A673 (cell line): ENCODE results near the gene RGS9BP. TPM values are rescaled to one million over a fixed set of nuclear protein-coding genes. Genes with fewer than 3 reads are reported as not detected.

Experiments
- BruUV-seq: library from RNA; stranded (reverse); fragments of 400-500 nt; replicated peaks from 2 replicates; lab custom pipeline; 2021; lab: Mats Ljungman, UMichigan
- CTCF ChIA-PET: fragments of 300-600 bp; sonication (Branson Sonifier 250); formaldehyde crosslinking; loops from one replicate; lab custom pipeline; 2022; ENCODE audit warnings: antibody characterized with exemption; lab: Charles Lee
- POLR2A ChIA-PET: fragments of 300-600 bp; sonication (Branson Sonifier 250); formaldehyde crosslinking; loops from one replicate; lab custom pipeline; 2022; ENCODE audit warnings: antibody characterized with exemption; ENCODE audit not compliant: low non-redundant PET; lab: Charles Lee
- DNase-seq: peaks from one replicate; pipeline ENCODE4 v3.0.0-alpha.2; 2015; ENCODE audit warnings: low spot score
- H3K27ac ChIP-seq: fragments of 200-600 bp; sonication (generic); 2 replicates; pipeline ENCODE4 v1.5.1; 2016; ENCODE audit warnings: mixed run types, low read depth, mild to moderate bottlenecking, mixed read lengths, antibody characterized with exemption, low read length; ENCODE audit not compliant: poor library complexity, severe bottlenecking
- H3K27me3 ChIP-seq: fragments of 200-600 bp; sonication (generic); replicated peaks from 2 replicates; pipeline ENCODE4 v1.6.1; 2017; ENCODE audit warnings: mixed run types, low read depth, mild to moderate bottlenecking, mixed read lengths, antibody characterized with exemption, low read length; ENCODE audit not compliant: insufficient read depth, poor library complexity
- H3K36me3 ChIP-seq: fragments of 200-600 bp; sonication (generic); 2 replicates; pipeline ENCODE4 v1.6.1; 2016; ENCODE audit warnings: mixed run types, mild to moderate bottlenecking, mixed read lengths, antibody characterized with exemption, low read length; ENCODE audit not compliant: insufficient read depth, poor library complexity, severe bottlenecking
- H3K4me1 ChIP-seq: fragments of 200-600 bp; sonication (generic); 2 replicates; pipeline ENCODE4 v1.6.1; 2017; ENCODE audit warnings: mixed run types, mild to moderate bottlenecking, mixed read lengths, antibody characterized with exemption, low read length; ENCODE audit not compliant: insufficient read depth, poor library complexity, severe bottlenecking
- H3K4me3 ChIP-seq: fragments of 200-600 bp; sonication (generic); 2 replicates; pipeline ENCODE4 v1.5.1; 2016; ENCODE audit warnings: low read depth, mixed run types, mild to moderate bottlenecking, mixed read lengths, low read length; ENCODE audit not compliant: poor library complexity, severe bottlenecking
- H3K9me3 ChIP-seq: fragments of 200-600 bp; sonication (generic); 2 replicates; pipeline ENCODE4 v1.6.1; 2016; ENCODE audit warnings: mixed run types, low read depth, mild to moderate bottlenecking, mixed read lengths, antibody characterized with exemption, low read length; ENCODE audit not compliant: poor library complexity, severe bottlenecking
- CTCF ChIP-seq: fragments of 300-800, 200-600 bp; sonication (generic); conservative IDR thresholded peaks from 2 replicates; pipeline ENCODE4 v1.5.1; 2017; ENCODE audit warnings: low read depth, mild to moderate bottlenecking, antibody characterized with exemption, low read length, moderate library complexity, mixed read lengths
- EZH2 ChIP-seq: fragments of 200-600 bp; sonication (generic); IDR thresholded peaks from 2 replicates; pipeline ENCODE4 v1.6.1; 2017; ENCODE audit warnings: borderline replicate concordance, low read depth, mild to moderate bottlenecking, mixed read lengths, antibody characterized with exemption, low read length; ENCODE audit not compliant: poor library complexity, severe bottlenecking
- intact Hi-C: fragments of 100-400 bp; cut with micrococcal nuclease; formaldehyde crosslinking; loops from one replicate; pipeline ENCODE4 v1.10.0; 2022; ENCODE audit not compliant: unreplicated experiment
- total RNA-seq: library from RNA; stranded (reverse); gene quantifications from 2 replicates; pipeline ENCODE4 v1.2.3, GENCODE V29; 2021

Gene RGS9BP
- total RNA-seq, 1 experiment from 2014 or later, result 0.15 TPM

GRCh38 chr19:32718286-32718685 lies 42.6 kb downstream of the RGS9BP start:
- no peaks in the 10 kb centered on the region for H3K27me3 ChIP-seq
- no peak overlapping the region for H3K4me3 ChIP-seq
- BruUV-seq, result no TSS peak
- POLR2A ChIA-PET, result no interaction called here
- intact Hi-C loops, result no loop called here
- DNase-seq, result no peak
- H3K4me1 ChIP-seq, result no peaks in the 10 kb centered on the region
- TF ChIP-seq CTCF (no peak), EZH2 (no peak)
- CTCF ChIA-PET, result no interaction called here
- H3K36me3 ChIP-seq, result peaks cover 11% of the 10 kb centered on the region
- no peaks in the 10 kb centered on the region for H3K9me3 ChIP-seq
- H3K27ac ChIP-seq, result no peak overlapping the region

GRCh38 chr19:32719611-32720059 lies 44.0 kb downstream of the RGS9BP start, which contains the start of gene TDRD12:
Gene TDRD12, plus strand, starts transcription at chr19:32719767. Its CDS starts 306 bp downstream, at chr19:32720073.
- no peak for TF ChIP-seq EZH2
- 0 out of 2 replicates have a peak, but pooled peaks have one; percentile 30 for TF ChIP-seq CTCF
- DNase-seq, result no peak
- intact Hi-C loops, result no loop called here
- BruUV-seq, result no TSS peak
- Histone ChIP-seq H3K9me3 (no peaks in the 10 kb centered on the region), H3K4me3 (no peak within 1 kb of the TSS), H3K27ac (no peak within 1 kb of the TSS), H3K27me3 (no peaks in the 10 kb centered on the region), H3K36me3 (peaks cover 2% of the 10 kb centered on the region), H3K4me1 (no peaks in the 10 kb centered on the region)
- ChIA-PET POLR2A (no interaction called here), CTCF (interaction anchor here (0.7 kb wide), 1 partner anchor 182 kb away, joined by 3 read pairs; no protein-coding TSS in a partner anchor)

- H3K27ac ChIP-seq, result no peak overlapping the region
- CTCF ChIA-PET, result interaction anchor here (0.7 kb wide), 1 partner anchor 181 kb away, joined by 3 read pairs; no protein-coding TSS in a partner anchor
- no peak for DNase-seq
Observed at GRCh38 chr19:32720216-32720935, 44.7 kb downstream of the RGS9BP start.

More at GRCh38 chr19:32720216-32720935, 44.7 kb downstream of the RGS9BP start:
- BruUV-seq, result no TSS peak
- H3K36me3 ChIP-seq, result peaks cover 2% of the 10 kb centered on the region
- POLR2A ChIA-PET, result no interaction called here
- H3K27me3 ChIP-seq, result no peaks in the 10 kb centered on the region
- H3K4me1 ChIP-seq, result no peaks in the 10 kb centered on the region
- TF ChIP-seq EZH2, result no peak
- TF ChIP-seq CTCF, result no peak
- intact Hi-C loops, result no loop called here
- H3K9me3 ChIP-seq, result no peaks in the 10 kb centered on the region
- no peak overlapping the region for H3K4me3 ChIP-seq
